CD4-positive, alpha-beta T cell treated with Interleukin-4 for 4 hours (primary cell): ENCODE results near the gene E2F1.

Experiments used
- DNase-seq: peaks from one replicate; pipeline ENCODE4 v3.0.0-alpha.2; 2020

Gene E2F1

GRCh38 chr20:33686100-33686983 lies at the start of gene E2F1:
Gene E2F1 (minus strand): TSS chr20:33686385. CDS start chr20:33686264, 121 bp downstream.
- peak; percentile 91 for DNase-seq

GRCh38 chr20:33733654-33734576 lies 47.7 kb upstream of the E2F1 start:
- no peak for DNase-seq

- no peak for DNase-seq
These were observed 46.2 kb upstream of the E2F1 start for GRCh38 chr20:33732166-33732970.

GRCh38 chr20:33731693-33732165 lies 45.5 kb upstream of the E2F1 start, which contains the start of gene ZNF341:
Gene ZNF341 (plus strand): TSS chr20:33731996. CDS start chr20:33732022, 26 bp downstream.
- DNase-seq: peak; percentile 90

- DNase-seq: no peak
These were observed 44.9 kb upstream of the E2F1 start for GRCh38 chr20:33730946-33731692.

- DNase-seq: no peak
These were observed 42.9 kb upstream of the E2F1 start for GRCh38 chr20:33729101-33729500.

- DNase-seq: no peak
These were observed 42.3 kb upstream of the E2F1 start for GRCh38 chr20:33728463-33728862.

- DNase-seq: no peak
These were observed 41.6 kb upstream of the E2F1 start for GRCh38 chr20:33727806-33728205.

- no peak for DNase-seq
These were observed 40.9 kb upstream of the E2F1 start for GRCh38 chr20:33727115-33727479.

GRCh38 chr20:33725607-33726264 lies 39.6 kb upstream of the E2F1 start:
- no peak for DNase-seq

- no peak for DNase-seq
These were observed 38.4 kb upstream of the E2F1 start for GRCh38 chr20:33724439-33725094.

- no peak for DNase-seq
These were observed 35.4 kb upstream of the E2F1 start for GRCh38 chr20:33721391-33722140.

GRCh38 chr20:33719989-33720709 lies 34.0 kb upstream of the E2F1 start, which contains the start of gene PXMP4:
Gene PXMP4 (minus strand): TSS chr20:33720310. CDS start chr20:33720207, 103 bp downstream.
- DNase-seq: peak; percentile 98

GRCh38 chr20:33719277-33719988 lies 33.2 kb upstream of the E2F1 start:
- DNase-seq: no peak

- no peak for DNase-seq
These were observed 30.3 kb upstream of the E2F1 start for GRCh38 chr20:33716498-33716897.

- no peak for DNase-seq
These were observed 27.7 kb upstream of the E2F1 start for GRCh38 chr20:33713865-33714367.

- no peak for DNase-seq
These were observed 25.2 kb upstream of the E2F1 start for GRCh38 chr20:33711446-33711738.

- DNase-seq: no peak
These were observed 24.7 kb upstream of the E2F1 start for GRCh38 chr20:33710681-33711445.
